ENCODE data around the gene ABLIM2.
"Not testable (repeated sequence)": the region's sequence is repeated elsewhere in the genome, so short reads cannot be mapped to it uniquely, and the experiment has no call there.

Gene ABLIM2

DNA sequence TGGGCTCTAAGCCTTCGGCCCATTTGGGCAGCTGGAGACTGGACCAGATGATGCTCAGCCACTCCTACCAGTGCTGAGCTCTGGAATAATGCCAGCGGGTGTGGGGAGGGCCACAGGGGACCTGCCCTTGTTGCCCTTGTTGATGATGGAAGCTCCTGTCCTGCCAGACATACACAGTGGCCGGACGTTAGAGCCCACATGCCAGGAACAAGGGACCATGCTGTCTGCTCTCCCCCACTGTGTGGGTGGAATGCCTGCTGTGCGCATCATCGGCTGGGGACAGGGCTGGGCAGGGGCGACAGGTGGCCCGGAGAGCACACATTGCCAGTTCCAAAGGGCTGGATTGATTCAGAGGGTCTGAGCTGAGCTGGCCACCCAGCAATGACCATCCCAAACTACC is 2.0 kb downstream of the ABLIM2 start:
- DNase-seq, result no peak

DNA sequence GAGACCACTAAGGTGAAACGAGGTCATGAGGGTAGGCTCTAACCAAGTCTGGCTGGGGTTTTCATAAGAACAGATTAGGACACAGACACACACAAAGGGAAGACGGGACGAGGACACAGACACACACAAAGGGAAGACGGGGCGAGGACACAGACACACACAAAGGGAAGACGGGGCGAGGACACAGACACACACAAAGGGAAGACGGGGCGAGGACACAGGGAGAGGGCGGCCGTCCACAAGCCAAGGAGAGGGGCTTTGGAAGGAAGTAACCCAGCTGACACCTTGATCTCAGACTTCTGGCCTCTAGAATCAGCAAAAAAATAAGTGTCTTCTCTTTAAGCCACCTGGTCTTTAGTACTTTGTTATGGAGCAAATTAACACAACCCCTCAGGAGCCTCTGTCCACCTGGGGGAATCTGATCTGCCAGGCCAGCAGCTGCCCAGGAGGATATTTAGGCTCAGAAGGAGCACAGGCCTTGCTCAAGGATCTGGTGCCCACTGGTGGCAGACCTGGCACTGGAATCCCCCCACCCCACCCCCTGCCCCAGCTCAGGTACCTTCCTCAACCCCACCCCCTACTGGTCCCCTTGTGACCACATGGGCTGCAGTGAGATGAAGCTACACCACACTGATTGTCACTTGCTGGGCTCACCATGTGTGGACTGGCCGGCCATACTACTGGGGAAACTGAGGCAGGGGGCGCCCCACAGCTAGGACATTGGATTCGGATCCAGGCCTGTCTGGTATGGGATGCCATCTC is 2.8 kb downstream of the ABLIM2 start:
- no peak for DNase-seq

DNA sequence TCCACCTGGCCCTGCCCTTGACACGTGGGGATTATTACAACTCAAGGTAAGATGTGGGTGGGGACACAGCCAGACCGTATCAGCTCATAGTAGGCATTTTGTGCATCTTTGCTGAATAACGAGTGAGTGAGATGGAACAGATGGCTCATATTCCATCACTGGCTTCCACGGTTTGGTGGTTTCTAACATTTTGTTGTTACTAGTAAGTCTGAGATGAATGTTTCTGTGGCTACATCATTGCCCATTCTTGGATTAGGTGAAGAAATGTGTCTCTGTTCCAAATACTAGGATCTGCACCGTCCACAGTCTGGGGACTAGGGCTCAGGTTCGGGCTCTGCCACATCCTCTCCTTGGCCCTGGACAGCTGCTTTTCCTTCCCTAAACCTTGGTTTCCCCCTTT is 3.6 kb downstream of the ABLIM2 start:
- no peak for DNase-seq

DNA sequence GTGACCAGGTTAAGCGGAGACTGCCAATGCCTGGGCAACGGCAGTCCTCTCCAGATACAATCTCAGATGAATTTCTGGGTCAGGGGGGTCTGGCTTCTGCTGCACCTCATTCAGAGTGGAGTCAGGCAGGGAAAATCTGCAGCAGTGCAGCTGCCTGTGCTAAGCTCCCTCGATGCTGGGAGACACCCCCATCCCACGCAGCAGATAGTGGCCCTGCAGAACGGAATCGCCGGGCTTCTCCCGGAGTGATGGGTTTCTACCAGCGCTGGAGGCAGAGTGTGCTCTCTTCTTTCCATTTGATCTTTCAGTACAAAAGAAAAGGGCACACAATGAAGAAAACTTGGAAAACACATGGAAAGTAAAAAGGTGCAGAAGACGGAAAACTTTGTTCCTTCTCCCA is 5.2 kb downstream of the ABLIM2 start:
- DNase-seq, result no peak

DNA sequence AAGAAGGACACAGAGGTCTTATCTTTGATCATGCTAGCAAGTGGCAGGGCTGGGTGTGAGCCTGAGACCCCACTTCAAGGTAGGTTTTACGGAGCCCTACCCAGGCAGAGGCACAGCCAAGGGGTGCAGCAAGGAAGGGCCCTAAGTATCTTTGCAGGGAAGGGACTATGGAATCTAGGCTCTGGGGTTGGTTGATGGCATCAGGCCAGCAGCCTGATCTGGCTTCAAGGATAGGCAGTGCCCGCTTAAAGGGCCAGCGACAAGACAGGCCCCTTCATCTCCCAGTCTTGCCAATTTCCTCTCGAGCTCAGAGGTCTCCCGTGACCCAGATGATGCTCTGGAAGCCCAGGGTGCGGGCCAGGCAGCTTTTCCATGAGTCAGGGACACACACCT is 5.8 kb downstream of the ABLIM2 start:
- no peak for DNase-seq

DNA sequence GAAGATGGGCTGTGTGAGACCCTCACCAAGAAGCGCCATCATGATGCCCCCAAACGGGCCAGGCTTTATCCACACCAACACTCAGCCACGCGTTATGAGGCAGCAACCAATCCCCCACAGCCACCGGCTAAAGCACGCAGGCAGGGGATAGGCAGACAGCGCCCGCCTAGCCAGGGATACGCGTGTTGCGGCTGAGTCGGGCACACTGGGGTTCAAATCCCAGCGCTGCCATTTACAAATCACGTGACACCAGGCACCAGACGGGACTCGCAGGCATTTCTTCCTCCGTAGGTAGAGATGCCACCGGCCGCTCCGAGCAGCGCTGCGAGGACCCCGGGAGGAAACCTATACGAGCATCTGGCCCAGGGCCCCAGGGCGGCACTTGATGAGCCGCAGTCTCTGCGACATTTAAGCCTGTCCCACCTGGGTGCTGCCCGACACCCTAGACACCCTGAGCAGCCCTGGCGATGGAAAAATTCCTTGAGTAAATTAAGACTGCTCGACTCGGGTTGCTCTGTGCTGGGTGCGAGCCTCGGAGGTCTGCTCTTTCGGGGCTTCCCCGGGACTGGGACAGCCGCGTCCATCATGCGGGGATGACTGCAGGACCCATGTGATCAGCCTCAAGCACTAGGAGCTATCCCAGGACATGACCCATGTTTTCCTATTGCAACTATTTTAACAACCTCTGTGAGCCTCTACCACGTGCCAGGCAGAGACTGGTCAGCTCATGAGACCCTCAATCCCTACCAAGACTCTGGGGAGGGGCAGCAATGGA is 6.3 kb downstream of the ABLIM2 start:
- no peak for DNase-seq

DNA sequence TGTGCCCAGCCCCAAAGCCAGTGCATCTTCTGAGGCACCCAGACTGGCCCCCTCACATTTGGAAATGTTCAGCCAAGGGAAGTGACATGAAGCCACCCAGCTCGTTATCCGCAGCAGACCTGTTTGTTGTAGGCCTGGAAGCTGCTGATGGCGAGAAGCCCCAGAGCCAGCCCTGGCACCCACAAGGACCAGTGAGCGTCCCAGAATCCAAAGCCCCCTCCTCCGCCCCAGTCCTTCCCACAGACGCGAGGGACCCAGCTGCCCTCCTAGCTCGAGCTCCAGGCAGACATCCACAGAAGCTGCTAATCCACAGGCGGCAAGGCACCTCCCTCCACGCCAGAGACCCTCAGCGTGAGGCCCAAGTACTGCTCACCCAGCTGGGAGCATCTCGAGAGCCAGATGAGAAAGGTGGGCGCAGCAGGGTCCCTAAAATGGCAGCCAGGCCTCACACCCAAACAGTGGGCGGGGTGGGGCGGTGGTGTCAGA is 7.4 kb downstream of the ABLIM2 start:
- no peak for DNase-seq

DNA sequence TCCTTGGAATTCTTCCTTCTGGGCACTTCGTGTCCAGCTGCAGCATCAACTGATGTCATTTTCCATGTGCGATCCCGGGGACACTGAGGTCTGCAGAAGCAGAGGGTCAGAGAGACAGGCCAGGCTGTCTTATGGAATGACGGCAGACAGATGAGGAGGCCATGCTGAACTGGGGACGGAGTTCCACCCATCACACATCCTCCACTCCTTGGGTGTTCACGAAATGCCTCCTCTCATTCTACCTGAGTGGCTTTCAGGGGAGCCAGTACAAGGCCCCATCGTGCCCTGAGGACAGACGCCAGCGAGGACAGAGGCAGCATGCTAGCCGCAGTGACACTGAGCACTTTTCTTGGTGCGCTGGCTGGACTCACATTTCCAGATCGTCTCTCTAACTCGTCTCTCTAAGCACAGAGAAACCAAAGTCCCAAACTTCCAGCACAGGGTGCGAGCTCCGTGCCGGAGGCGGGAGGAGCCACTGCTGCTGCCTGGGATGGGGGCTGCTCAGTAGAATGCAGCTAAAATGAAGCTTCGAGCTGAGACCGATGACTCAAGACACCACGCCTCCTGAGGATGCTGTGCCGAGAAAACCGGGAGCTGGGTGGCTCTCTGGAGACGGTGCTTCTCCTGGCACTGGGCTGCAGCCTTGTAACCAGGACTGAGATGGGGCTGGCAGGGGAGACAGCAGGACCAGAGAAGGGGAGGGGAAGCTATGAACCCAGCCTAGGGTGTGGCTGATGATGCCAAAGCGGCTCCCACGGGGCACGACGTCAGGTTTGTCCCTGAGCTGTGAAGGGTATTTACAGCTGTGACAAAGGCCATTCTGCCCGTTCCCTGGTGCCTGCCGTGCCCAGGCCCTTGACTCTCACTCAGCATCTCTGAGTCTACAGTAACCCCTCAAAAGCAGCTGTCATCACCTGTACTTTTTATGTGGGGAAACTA is 8.2 kb downstream of the ABLIM2 start:
- no peak for DNase-seq

DNA sequence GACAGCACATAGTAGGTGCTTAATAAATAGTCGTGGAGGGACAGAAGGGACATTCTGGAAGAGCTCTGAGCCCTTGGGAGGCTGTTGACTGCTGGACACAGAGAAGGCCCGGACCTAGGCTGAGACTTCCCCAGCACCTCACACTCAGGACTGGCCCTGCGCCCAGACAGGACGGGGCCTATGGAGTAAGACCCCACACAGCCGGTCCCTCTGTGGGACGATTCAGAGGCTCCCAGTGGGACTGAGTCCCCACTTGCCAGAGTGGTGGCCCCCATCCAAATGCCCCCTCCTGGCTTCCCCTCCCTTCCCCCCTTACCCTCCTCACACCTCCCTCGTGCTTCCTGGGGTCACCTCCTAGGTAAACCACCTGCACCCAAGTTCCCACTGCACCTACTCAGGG is 8.9 kb downstream of the ABLIM2 start:
- DNase-seq, result no peak

DNA sequence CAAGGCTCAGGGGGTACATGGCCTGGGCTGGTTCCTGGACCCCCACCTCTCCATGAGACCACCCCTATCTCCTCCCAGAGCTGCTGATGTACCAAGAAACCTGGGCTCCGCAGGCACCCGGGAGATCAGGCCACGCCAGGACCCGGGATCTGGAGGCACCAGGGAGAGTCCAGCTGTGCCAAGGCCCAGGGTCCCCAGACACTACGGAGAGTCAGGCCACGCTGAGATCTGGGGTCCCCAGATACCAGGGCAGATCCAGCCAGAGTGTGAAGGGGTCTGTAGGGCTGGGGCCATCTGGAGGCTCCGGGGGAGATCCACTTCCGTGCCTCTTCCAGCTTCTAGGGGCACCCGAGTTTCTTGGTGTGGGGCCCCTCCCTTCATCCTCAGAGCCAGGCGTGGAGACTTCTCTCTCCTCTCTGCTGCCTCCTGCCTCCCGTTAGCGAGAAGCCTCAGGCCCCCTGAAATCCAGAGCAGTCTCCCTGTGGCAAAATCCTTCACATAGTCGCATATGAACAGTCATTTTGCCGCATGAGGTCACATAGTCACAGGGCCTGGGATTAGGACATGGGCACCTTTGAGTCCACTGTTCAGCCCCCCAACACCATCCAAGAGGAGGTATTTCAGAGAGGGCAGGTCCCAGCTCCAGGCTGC is 9.7 kb downstream of the ABLIM2 start:
- DNase-seq, result no peak

DNA sequence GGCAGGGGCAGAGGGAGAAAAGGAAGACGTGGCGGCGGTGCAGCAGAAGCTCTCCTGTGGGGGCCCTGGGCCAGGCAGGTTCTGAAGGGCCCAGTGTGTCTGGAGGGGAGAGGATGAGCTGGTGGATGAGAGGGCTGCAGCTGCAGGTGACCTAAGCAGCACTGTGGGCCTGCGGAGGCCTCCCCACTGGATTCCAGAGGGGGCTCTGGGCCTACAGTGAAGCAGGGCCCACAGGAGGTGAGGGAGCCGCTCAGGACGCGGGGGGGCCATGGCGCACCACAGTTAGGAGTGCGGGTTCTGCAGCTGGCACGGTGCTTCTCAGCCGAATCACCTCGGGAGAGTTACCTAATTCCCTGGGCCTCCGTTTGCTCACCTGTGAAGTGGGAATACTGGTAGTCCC is 10.5 kb downstream of the ABLIM2 start:
- DNase-seq, result no peak

DNA sequence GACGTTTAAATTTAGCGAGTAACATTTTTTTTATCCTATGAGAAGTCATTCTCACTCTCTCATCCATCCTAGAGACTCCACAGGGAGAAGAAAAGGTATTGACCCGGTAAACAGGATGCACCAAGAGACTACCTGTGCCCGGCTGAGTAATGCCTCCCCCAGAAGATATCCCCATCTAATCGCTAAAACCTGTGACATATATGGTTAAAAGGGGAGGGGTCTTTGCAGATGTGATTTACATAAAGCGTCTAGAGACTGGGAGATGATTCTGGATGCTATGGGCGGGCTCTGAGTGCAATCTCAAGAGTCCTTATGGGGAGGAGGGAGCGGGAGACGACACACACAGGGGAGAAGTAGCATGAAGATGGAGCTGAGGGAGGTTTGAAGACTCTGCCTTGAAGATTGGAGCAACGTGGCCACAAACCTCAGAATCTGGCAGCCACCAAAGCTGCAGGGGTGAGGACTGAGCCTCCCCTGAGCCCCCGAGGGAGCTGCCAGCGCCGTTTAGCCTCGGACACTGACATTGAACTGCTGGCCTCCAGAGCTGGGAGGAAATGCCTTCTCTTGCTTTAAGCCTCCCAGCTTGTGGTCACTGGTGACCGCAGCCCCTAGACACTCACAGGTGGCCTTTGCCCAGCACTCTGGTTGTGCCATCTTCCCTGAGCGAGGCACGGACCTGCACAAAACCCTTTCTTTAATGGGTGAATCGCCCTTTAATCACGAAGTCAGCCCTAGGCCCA is 11.2 kb downstream of the ABLIM2 start:
- no peak for DNase-seq

DNA sequence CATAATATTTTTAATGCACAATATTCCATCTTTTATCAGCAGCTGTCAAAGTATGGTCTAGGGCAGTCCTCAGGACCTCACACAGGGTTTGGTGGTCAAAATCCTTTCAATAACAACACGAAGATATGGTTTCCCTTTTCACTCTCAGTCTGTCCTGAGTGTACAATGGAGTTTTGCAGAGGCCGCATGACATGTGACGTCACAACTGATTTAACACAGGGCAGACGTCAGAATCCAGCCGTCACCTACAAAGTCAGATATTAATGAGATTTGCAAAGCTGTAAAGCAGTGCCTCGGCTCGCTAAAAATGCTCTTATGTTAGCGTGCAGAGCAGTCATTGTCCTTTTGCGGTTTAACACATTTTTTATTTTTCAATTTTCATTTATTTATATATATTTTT is 12.5 kb downstream of the ABLIM2 start:
- DNase-seq, result no peak

DNA sequence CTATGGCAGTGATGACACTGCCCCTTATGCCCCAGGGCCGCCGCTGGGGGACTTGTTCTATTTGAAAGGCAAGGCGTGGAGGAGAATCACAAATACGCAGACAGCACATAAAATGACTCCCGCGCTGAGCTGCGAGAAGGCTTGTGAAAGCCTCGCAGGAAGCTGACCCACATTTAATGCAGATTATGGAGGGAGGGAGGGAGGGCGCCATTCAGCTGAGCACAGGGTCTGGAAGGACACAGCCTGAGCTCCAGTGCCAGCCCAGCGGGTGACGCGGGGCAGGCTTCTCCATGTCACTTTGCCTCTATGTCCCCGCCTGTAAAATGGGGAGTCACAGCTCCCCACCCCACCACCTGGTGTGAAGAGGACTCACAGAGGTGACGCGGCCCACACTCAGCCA is 14.3 kb downstream of the ABLIM2 start:
- DNase-seq, result no peak

DNA sequence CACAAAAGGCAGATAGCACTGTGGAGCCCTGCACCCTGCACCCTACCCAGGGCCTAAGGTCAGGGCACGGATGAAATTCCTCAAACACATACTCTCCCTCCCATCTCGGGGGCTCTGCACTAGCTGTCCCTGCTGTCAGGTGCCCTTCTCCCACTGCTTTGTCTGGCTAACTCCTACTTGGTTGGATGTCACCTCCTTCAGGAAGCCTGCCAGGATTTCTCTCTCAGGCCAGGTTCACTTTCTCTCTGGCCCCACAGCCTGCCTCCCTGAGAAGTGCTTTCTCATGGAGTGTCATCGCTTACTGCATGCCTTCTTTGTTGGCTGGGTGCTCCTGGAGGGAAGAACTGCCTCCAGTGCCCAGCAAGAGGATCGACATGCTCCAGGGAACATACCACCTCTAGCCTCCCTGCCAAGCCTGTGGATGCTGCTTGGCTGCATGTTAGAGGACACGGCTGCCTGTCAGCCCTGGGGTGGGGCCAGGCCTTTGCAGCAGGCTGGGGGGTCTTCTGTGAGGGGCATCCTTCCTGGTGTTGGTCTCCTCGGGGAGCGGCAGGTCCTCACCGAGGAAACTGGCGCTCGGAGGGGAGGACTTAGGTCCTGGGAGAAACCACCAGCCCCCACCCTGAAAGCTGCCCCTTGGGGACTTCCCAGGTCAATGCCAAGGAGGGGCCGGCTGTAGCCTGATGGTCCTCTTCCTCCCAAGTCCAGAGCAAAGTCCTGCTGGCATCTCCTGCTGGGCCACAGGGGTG is 15.0 kb downstream of the ABLIM2 start:
- no peak for DNase-seq

DNA sequence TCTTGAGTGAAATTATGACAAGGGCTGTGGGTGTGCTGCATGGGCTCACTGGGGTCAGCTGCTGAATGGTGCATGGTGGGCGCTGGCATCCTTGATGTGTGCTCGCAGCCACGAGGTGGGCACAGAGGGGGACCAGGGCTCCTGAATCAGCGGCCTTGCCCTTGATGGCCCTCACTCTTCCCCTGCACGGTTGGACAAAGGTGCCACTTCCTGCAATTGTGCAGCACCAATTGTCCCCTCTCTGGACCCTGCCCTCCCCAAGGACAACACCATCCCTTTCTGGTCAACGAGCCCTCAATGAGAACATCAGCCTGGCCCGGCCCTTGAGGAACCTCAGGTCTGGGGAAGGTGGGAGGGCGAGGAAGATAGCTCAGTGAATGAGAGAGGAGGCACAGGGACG is 16.1 kb downstream of the ABLIM2 start:
- DNase-seq, result no peak

DNA sequence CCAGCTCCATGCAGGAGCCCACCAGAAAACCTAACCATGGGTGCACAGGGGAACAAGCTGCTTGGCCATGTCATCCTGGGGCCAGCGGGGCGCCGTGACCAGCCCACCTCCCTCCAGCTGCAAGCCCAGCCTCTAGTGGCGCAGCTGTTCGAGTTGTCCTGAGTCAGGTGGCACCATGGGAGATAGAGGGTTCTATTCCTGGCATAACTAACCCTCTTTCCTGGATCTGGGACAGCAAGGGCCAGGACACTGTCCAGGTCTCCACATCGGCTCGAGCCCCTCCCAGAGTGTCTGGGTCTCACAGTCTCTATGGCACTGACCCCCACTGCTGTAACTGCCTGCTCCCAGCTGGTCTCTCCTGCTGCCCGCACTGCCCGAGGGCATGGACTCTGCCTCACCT is 16.7 kb downstream of the ABLIM2 start:
- DNase-seq, result no peak

DNA sequence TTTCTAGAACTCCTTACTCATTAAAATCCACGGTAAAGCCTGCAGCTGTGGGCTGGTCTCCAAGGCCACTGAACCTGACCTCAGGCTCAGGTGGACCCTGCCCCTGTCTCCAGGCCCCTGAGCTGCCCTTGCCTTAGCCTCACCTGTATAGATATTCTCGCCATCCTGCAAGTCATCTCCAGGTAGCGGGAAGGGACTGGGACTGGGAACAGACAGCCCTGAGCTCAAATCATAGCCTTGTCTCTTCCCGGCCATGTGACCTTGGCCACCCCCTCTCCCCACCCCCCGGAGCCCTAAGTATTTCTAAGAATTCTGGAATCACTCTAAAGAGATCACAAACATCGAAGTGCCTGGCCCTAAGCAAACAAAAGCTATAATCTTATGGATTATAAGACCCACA is 17.7 kb downstream of the ABLIM2 start:
- no peak for DNase-seq

DNA sequence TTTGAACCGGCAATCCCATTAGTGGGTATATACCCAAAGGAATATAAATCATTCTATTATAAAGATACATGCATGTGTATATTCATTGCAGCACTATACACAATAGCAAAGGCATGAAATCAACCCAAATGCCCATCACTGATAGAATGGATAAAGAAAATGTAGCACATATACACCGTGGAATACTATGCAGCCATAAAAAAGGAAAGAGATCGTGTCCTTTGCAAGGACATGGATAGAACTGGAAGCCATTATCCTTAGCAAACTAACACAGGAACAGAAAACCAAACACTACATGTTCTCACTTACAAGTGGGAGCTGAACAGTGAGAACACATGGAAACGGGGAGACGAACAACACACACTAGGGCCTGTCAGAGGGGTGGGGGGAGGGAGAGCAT is 18.9 kb downstream of the ABLIM2 start:
- DNase-seq, result not testable (repeated sequence)

DNA sequence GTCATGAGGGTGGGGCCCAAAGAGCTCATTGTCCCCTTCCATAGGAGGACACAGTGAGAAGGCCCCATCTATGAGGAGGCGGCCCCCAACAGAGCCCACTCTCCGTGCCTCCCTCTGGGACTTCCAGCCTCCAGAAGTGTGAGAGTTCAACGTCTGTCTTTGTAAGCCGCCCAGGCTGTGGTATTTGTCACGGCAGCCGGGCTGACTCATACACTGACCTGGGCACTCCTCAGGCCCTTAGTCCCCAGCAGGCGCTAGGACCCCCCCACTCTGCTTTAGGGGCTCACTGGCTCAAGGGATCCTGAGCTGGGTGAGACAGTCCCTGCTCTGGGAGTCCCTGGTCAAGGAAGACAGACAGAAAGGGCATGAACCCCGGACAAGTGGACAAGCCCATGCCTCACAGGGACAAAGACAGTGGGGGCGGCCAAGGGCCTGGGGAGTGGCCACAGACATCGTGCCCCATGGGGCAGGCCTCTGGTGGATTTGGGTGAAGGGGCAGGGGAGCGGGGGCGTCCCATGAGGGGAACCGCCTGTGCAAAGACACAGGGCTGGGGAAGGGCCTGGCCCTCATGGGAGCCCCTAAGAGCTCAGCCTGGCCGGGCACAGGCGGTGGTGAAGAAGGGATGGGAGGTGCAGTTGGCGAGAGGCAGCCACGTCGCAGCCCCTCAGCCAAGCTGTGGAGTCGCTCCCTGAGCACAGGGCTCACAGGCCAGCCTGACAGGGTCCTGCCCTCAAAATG is 21.5 kb downstream of the ABLIM2 start:
- DNase-seq, result no peak

DNA sequence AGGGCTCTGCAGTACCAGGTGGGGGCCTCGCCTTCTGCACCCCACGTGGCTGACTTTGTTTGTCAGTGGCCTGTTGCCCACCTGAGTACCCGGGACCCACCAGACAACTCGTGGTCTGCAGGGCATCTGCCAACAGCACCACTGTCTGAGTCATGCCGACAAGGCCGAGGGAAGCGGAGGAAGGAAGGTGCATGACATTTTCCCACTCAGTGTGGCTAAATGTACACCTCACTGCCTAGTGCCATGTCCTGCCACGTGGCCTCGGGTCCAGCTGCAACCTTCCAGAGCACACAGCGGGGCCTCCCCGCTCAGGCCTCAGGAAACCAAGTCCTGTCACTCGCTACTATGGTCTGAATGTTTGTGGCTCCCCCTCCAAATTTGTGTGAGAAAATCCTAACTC is 22.1 kb downstream of the ABLIM2 start:
- no peak for DNase-seq
